ENCODE data around the gene CACNA2D4.

Gene CACNA2D4

GRCh38 chr12:1769809-1770494, 148.5 kb downstream of the CACNA2D4 start:
- DNase-seq = no peak

DNA sequence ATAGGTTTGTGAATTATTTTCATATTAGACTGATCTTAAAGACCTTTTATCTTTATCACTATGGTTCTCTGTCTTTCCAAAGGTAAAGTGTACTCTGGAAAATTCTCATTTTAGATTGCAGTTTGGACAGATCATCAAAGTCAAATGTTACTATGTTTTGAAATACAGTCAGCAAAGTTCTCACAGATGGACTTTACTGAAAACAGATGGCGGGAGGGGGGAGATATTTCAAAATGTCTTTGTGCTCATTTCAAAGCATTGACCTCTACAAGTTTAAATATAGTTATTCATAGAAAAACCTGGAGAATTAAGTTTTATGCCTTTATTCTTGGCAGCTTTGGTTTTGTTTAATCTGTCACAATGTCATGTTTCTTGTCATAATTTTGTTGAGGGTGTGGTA, 149.8 kb downstream of the CACNA2D4 start:
- DNase-seq = no peak

DNA sequence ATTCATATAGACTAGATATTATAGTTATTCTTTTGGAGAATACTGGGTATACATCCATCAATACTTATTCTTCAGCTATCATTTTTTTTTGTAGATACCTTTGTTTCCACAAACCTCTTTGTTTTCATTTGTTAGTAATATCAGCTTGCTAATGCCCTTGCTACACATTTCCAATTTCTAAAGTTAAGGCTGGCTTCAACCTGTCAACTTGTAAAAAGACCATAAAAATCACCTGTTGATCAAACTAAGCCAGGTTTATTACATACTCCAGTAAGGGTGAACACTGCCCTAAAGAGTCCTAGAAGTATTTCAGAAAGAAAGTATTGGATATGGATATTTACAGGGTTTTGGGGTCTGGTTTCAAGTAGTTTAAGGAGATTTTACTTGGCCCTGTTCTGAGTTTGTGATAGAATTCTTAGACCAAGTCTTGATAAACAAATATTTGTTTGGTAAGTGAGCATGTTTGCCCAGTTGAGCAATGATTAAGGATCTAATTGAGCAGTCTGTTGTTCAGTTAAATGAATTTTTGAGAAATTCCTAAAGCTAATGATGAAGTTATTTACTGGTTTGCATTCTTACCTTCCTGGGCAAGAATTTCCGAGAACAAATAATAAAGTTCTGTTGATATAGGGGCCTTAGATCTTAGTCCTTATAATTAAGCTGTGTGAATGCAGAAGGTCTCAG, 150.9 kb downstream of the CACNA2D4 start:
- DNase-seq = no peak

DNA sequence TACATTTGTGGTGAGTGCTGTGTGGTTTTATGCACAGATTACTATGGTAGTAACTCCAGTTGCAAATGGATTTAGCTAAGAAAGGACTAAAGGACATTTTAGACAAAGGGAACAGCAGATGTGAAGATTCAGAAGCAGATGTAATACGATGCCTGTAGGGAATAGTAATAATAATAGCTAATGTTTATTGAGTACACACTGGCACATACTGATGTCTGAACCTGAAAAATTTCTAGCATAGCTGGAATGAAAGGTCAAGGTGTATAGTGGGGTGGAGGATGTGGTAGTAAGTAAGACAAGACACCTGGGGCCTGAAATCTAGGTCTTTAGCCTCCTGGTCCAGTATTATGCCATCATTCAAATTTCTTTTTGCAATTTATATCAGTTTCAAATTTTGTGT, 152.3 kb downstream of the CACNA2D4 start:
- DNase-seq = no peak

- DNase-seq = no peak
These were observed 155.3 kb downstream of the CACNA2D4 start for GRCh38 chr12:1763153-1763552.

DNA sequence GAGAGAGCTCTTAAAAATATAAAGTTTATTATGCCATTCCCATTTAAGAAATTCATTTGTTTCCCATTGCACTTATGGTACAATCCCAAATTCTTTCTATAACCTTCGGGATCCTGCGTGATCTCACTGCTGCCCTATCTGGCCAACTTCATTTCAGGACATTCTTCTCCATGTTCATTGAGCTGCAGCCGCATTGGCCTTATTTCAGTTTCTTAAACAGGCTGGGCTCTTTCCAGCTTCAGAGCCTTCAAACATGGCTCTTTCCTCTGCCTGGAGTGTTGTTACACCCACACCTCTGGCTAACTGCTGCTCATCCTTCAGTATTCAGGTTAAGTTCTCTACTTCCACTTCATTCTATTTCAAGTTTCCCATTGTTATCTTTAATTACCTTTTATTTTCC, 156.6 kb downstream of the CACNA2D4 start:
- no peak for DNase-seq

DNA sequence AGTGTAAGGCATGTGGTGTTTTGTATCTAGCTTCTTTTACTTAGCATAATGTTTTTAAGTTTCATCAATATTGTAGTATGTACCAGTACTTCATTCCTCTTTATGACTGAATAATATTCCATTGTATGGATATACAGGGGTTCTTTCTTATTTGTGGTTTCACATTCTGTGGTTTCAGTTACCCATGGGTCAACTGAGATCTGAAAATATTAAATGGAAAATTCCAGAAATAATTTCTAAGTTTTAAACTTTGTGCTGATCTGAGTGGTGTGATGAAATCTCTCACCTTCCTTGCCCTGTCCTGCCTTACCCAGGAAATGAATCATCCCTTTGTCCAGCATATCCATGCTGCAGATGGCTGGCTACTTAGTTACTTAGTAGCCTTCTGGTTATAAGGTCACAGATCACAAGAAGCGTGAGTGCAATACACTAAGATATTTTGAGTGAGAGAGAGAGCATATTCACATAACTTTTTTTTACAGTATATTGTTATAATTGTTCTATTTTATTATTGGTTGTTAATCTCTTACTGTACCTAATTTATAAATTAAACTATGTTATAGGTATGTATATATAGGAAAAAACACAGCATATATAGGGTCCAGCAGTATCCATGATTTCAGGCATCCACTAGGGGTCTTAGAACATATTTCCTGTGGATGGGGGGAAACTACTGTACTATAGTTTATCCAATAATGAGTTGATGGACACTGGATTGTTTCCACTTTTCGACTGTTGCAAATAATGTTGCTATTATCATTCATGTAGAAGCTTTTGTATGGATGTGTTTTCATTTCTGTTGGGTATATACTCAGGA, 157.7 kb downstream of the CACNA2D4 start:
- no peak for DNase-seq

DNA sequence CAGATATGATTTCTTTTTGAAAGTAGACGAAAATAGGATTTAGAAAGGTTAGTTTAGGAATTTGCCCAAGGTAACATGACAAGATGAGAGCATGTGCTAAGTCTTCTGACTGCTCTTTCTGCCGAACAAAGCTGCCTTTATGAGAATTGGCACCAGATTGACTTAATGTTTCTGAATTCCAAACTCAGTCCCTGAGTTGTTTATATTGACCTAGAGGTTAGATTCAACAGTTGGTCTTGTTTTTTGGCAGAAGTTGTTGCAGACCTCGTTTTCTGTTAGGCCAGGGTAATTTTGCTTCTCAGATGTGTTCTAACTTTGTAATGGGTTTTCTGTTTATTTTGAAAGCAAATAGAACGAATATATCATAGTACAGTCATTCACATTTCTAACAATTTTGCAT, 159.6 kb downstream of the CACNA2D4 start:
- no peak for DNase-seq

- DNase-seq = no peak
These were observed 160.1 kb downstream of the CACNA2D4 start for GRCh38 chr12:1758376-1758775.

GRCh38 chr12:1750300-1750699, 168.2 kb downstream of the CACNA2D4 start:
- no peak for DNase-seq

DNA sequence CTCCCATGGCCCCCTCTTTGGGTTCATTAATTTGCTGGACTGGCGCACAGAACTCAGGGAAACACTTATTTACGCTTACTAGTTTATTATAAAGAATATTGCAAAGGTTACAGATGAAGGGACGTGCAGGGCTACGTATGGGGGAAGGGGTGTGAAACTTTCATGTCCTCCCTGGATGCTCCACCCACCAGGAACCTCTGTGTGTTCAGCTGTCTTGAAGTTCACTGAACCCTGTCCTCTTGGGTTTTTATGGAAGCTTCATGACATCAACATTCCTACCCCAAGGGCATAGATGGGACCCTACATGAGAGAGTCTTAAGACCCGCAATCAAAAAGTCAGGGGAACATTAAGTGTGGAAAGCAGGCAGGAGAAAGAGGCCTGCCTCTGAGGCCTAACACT, 169.4 kb downstream of the CACNA2D4 start:
- no peak for DNase-seq

DNA sequence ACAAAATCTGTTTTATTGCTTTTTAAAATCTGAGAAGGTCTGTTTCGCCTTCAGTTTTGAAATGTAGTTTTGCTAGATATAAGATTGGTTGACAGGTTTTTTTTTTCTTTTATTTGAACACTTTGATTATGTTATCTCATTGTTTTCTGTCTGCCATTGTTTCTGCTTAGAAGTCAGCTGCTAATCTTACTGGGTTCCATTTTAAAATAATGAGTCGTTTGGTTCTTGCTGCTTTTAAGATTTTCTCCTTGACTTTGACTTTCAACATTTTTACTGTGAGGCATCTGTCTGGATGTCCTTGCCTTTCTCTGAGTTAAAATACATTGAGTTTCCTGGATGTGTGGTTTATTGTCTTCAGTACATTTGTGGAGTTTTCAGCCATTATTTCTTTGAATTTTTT, 170.8 kb downstream of the CACNA2D4 start:
- DNase-seq = no peak

- DNase-seq = no peak
These were observed 173.5 kb downstream of the CACNA2D4 start for GRCh38 chr12:1744932-1745331.
